Measurements from ENCODE around the gene MTRF1L.

GRCh38 chr6:152943260-152943897 lies 59.1 kb downstream of the MTRF1L start:
- TF ChIP-seq, protein P1, sequence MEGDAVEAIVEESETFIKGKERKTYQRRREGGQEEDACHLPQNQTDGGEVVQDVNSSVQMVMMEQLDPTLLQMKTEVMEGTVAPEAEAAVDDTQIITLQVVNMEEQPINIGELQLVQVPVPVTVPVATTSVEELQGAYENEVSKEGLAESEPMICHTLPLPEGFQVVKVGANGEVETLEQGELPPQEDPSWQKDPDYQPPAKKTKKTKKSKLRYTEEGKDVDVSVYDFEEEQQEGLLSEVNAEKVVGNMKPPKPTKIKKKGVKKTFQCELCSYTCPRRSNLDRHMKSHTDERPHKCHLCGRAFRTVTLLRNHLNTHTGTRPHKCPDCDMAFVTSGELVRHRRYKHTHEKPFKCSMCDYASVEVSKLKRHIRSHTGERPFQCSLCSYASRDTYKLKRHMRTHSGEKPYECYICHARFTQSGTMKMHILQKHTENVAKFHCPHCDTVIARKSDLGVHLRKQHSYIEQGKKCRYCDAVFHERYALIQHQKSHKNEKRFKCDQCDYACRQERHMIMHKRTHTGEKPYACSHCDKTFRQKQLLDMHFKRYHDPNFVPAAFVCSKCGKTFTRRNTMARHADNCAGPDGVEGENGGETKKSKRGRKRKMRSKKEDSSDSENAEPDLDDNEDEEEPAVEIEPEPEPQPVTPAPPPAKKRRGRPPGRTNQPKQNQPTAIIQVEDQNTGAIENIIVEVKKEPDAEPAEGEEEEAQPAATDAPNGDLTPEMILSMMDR (IDR thresholded peaks at IDR 0.05; ENCODE audit: low read length) = no peak
- no peak for TF ChIP-seq EZH2 (IDR thresholded peaks at IDR 0.05; ENCODE audit: borderline replicate concordance, low read length)

Data from OCI-LY1 (cell line).